ENCODE measurements around the gene SPAAR.

Gene SPAAR

GRCh38 chr9:35904338-35904737, 5.0 kb upstream of the SPAAR start:
- Histone ChIP-seq H2AFZ (ENCODE audit: low read depth) (no peak overlapping the region), H3K4me3 (IDR thresholded peaks at IDR 0.05; ENCODE audit: insufficient read depth, low read depth, low read length) (no peak overlapping the region), H3K4me1 (ENCODE audit: low read depth, poor library complexity, severe bottlenecking) (peaks cover 13% of the 10 kb centered on the region), H3K79me2 (ENCODE audit: insufficient read depth, low read depth) (no peaks in the 10 kb centered on the region), H3K4me2 (no peak overlapping the region), H3K36me3 (ENCODE audit: insufficient read depth) (no peaks in the 10 kb centered on the region), H3K27me3 (ENCODE audit: insufficient read depth, low read depth) (no peaks in the 10 kb centered on the region), H4K20me1 (ENCODE audit: insufficient read depth) (no peaks in the 10 kb centered on the region), H3K9ac (no peak overlapping the region), H3K27ac (no peak overlapping the region)
- TF ChIP-seq, protein P1, sequence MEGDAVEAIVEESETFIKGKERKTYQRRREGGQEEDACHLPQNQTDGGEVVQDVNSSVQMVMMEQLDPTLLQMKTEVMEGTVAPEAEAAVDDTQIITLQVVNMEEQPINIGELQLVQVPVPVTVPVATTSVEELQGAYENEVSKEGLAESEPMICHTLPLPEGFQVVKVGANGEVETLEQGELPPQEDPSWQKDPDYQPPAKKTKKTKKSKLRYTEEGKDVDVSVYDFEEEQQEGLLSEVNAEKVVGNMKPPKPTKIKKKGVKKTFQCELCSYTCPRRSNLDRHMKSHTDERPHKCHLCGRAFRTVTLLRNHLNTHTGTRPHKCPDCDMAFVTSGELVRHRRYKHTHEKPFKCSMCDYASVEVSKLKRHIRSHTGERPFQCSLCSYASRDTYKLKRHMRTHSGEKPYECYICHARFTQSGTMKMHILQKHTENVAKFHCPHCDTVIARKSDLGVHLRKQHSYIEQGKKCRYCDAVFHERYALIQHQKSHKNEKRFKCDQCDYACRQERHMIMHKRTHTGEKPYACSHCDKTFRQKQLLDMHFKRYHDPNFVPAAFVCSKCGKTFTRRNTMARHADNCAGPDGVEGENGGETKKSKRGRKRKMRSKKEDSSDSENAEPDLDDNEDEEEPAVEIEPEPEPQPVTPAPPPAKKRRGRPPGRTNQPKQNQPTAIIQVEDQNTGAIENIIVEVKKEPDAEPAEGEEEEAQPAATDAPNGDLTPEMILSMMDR (conservative IDR thresholded peaks at IDR 0.05; ENCODE audit: low read depth, low read length), result no peak

DNA sequence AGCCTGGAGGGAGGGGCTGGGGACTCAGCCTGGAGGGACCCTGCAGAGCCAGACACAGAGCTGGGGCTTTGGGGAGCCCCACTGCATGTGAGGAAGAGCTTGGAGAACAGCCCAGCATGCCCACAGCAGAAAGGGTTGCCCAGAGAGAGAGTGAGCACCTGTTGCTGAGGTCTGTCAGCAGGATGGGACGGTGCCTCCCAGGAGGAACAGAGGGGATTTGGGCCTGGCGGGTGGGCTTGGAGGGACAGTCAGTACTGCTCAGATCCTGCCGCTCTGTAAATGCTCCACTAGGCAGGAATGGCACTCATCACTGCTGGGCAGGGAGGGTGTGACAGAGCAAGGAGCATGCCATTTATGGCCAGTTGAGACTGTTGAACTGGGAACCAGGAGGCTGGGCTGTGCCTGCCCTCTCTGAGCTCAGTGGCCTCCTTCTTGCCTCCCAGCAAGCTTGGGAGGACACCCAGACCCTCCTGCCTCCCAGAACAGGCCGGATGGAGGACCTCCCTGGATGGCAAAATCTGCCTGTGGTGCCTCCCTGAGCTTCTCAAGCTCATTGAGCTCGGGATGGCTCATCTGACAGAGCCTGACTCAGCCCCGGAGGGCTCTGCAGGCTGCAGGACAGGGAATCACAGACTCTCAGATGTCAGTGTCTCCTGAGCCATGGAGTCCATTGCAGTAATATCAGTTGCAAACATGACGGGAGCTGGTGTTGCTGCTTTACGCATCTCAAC, 4.1 kb upstream of the SPAAR start:
- H3K36me3 ChIP-seq (ENCODE audit: insufficient read depth), result no peaks in the 10 kb centered on the region
- H3K27me3 ChIP-seq (ENCODE audit: insufficient read depth, low read depth), result no peaks in the 10 kb centered on the region
- no peak overlapping the region for H2AFZ ChIP-seq (ENCODE audit: low read depth)
- TF ChIP-seq, protein P1 (conservative IDR thresholded peaks at IDR 0.05; ENCODE audit: low read depth, low read length), result no peak
- no peaks in the 10 kb centered on the region for H4K20me1 ChIP-seq (ENCODE audit: insufficient read depth)
- no peak overlapping the region for H3K27ac ChIP-seq
- H3K4me1 ChIP-seq (ENCODE audit: low read depth, poor library complexity, severe bottlenecking), result peaks cover 8% of the 10 kb centered on the region
- H3K9ac ChIP-seq, result no peak overlapping the region
- no peak overlapping the region for H3K4me3 ChIP-seq (IDR thresholded peaks at IDR 0.05; ENCODE audit: insufficient read depth, low read depth, low read length)
- no peak overlapping the region for H3K4me2 ChIP-seq
- H3K79me2 ChIP-seq (ENCODE audit: insufficient read depth, low read depth), result no peaks in the 10 kb centered on the region

- Histone ChIP-seq H3K4me1 (ENCODE audit: low read depth, poor library complexity, severe bottlenecking) (peaks cover 16% of the 10 kb centered on the region), H3K27ac (no peak within 1 kb of the TSS)
Observed at GRCh38 chr9:35905912-35906679, 3.2 kb upstream of the SPAAR start, which contains the start of gene HRCT1. TSS of gene HRCT1 (plus strand) at chr9:35906202. CDS start at chr9:35906288, 86 bp downstream.

DNA sequence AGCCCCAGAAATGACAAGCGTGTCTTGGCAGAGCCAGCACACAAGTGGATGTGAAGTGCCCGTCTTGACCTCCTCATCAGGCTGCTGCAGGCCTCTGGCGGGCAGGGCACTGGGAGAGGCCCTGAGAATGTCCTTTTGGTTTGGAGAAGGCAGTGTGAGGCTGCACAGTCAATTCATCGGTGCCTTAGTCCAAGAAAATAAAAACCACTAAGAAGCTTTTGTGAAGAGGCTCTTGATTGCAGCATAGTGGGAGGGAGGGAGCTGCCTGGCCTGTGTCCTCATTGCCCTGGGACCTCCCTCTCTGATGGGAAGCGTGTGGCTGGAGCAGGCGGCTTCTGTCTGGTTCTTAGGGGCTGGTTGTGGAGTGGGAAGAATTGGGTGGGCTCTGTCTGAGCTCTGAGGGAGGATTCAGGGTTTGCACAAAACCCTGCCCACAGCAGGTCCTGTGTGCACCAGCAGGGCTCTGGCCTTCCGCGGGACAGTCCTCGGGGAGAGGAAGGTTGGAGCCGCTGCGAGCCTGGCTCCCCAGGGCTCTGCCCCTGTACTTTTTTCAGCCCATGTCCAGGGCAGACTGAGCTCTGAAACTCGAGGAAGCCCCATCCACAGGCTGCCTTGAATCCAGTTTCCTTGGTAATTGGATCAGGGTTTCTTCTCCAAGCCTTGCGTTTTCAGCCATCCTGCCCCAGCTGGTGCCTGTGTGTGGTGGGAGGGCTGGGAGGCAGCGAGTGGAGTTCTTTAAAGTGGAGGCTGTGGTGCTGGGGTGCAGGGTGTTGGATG, 2.2 kb upstream of the SPAAR start:
- Histone ChIP-seq H4K20me1 (ENCODE audit: insufficient read depth) (no peaks in the 10 kb centered on the region), H3K4me1 (ENCODE audit: low read depth, poor library complexity, severe bottlenecking) (peaks cover 21% of the 10 kb centered on the region), H3K27me3 (ENCODE audit: insufficient read depth, low read depth) (no peaks in the 10 kb centered on the region), H2AFZ (ENCODE audit: low read depth) (no peak overlapping the region), H3K9ac (no peak overlapping the region), H3K4me3 (IDR thresholded peaks at IDR 0.05; ENCODE audit: insufficient read depth, low read depth, low read length) (no peak overlapping the region), H3K27ac (no peak overlapping the region), H3K4me2 (no peak overlapping the region), H3K36me3 (ENCODE audit: insufficient read depth) (no peaks in the 10 kb centered on the region), H3K79me2 (ENCODE audit: insufficient read depth, low read depth) (no peaks in the 10 kb centered on the region)
- TF ChIP-seq, protein P1 (conservative IDR thresholded peaks at IDR 0.05; ENCODE audit: low read depth, low read length), result no peak

More at GRCh38 chr9:35905912-35906679, 3.2 kb upstream of the SPAAR start, which contains the start of gene HRCT1:
- no peak within 1 kb of the TSS for H3K9ac ChIP-seq
- H3K4me2 ChIP-seq, result no peak within 1 kb of the TSS
- no peaks in the 10 kb centered on the region for H3K79me2 ChIP-seq (ENCODE audit: insufficient read depth, low read depth)
- TF ChIP-seq, protein P1 (conservative IDR thresholded peaks at IDR 0.05; ENCODE audit: low read depth, low read length), result no peak
- H4K20me1 ChIP-seq (ENCODE audit: insufficient read depth), result no peaks in the 10 kb centered on the region
- H3K4me3 ChIP-seq (IDR thresholded peaks at IDR 0.05; ENCODE audit: insufficient read depth, low read depth, low read length), result no peak within 1 kb of the TSS
- H3K27me3 ChIP-seq (ENCODE audit: insufficient read depth, low read depth), result no peaks in the 10 kb centered on the region
- no peaks in the 10 kb centered on the region for H3K36me3 ChIP-seq (ENCODE audit: insufficient read depth)
- no peak within 1 kb of the TSS for H2AFZ ChIP-seq (ENCODE audit: low read depth)
